Measurements from ENCODE around the gene SLIT1. TPM values are rescaled to one million over a fixed set of nuclear protein-coding genes. Genes with fewer than 3 reads are reported as not detected.

The SLIT1 gene
- total and polyA plus RNA-seq, 12 donors: 0.05 to 0.65 (median 0.15) TPM

DNA sequence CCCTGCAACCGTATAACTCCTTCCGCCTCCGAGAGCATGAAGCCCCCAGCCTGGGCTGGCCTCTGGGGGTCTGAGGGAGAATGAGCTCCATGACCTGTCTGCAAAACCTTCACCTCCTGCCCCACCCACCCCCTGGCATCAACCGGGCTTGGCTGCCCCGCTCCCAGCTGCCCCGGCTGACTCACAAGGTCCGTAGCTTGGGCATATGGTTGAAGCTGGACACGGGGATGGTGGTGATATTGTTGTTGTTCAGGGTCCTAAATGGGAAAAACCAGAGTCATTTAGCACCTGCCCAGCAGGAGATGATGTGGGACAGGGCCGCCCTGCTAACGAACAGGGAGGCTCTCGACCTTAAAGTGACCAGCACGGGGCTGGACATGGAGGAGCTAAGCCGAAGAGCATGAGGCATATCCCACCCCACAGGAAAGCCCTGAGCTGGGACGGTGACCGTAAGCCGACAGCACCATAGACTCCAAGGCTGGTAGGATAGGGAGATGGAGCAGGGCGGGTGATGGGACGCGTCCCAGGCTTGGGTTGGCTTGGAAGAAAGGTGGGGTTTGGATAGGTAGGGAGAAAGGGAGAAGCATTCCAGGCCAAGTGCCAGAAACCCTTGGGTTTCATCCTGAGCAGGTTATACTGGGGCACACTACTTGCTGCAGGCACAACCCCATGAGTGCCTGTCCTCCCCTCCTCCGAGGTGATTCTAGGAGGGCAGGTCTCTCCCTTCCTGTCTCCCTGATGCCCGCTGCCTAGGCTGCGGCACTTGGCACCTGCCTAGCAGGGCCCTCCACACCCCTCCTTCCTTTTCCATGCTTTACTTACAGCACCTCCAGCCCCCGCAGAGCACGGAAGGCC, 121.5 kb downstream of the SLIT1 start:
- Histone ChIP-seq H3K27me3 (no peaks in the 10 kb centered on the region), H3K4me1 (replicated peaks in 1 of 2) (no peaks in the 10 kb centered on the region), H3K36me3 (replicated peaks in 1 of 2) (no peaks in the 10 kb centered on the region), H3K9me3 (replicated peaks in 1 of 3) (no peaks in the 10 kb centered on the region), H3K4me3 (no peak overlapping the region), H3K27ac (no peak overlapping the region)
- TF ChIP-seq, protein P1, sequence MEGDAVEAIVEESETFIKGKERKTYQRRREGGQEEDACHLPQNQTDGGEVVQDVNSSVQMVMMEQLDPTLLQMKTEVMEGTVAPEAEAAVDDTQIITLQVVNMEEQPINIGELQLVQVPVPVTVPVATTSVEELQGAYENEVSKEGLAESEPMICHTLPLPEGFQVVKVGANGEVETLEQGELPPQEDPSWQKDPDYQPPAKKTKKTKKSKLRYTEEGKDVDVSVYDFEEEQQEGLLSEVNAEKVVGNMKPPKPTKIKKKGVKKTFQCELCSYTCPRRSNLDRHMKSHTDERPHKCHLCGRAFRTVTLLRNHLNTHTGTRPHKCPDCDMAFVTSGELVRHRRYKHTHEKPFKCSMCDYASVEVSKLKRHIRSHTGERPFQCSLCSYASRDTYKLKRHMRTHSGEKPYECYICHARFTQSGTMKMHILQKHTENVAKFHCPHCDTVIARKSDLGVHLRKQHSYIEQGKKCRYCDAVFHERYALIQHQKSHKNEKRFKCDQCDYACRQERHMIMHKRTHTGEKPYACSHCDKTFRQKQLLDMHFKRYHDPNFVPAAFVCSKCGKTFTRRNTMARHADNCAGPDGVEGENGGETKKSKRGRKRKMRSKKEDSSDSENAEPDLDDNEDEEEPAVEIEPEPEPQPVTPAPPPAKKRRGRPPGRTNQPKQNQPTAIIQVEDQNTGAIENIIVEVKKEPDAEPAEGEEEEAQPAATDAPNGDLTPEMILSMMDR (IDR thresholded peaks at IDR 0.05): no peak
- no peak for TF ChIP-seq POLR2A (IDR thresholded peaks at IDR 0.05)
- WGBS, 4 donors: 66 to 78% (median 74%) methylated on average over 20 to 24 of the region's 24 CpGs
- DNase-seq: peak in 2 of 7 donors; percentile 8 to 46
- intact Hi-C loops (cut with DNase I): no loop called here

DNA sequence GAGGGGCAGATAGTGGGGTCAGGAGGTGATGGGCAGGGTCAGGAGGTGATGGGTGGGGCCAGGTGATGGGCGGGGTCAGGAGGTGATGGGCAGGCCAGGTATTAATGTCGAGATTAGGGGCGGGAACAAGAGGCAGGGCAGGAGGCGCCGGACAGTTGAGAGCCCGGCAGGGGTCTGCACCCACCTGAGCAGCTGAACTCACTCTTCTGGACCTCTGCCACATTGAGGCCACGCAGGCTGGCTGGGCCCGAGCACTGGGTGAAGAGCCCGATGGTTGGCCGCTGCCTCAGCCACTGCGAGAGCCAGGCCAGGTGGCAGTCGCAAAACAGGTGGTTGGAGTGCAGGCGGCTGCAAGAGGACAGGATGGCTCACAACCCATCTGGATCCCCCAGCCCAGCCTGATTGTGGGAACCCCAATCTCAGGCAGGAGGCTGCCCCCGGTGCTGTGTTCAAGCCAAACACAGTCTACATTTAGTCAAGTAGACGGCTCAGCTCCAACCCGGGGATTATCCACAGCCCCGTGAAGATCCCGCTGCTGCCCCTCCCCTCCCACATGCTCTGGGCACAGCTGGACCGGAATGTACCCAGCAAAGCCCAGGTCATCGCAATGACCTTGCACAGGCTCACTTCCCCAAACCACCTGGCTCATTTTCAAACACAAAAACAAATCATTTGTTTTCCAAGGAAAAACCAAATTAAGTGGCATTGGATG, 122.3 kb downstream of the SLIT1 start:
- intact Hi-C loops (cut with DNase I): no loop called here
- peak in 5 of 7 donors; percentile 25 to 57 (median 29) for DNase-seq

GRCh38 chr10:97062456-97062855, 123.3 kb downstream of the SLIT1 start:
- no peaks in the 10 kb centered on the region for H3K36me3 ChIP-seq (replicated peaks in 1 of 2)
- WGBS, 4 donors: 78 to 93% (median 89%) methylated on average over 2 to 7 of the region's 7 CpGs
- H3K4me3 ChIP-seq: no peak overlapping the region
- no peaks in the 10 kb centered on the region for H3K4me1 ChIP-seq (replicated peaks in 1 of 2)
- DNase-seq: no peak
- TF ChIP-seq POLR2A (IDR thresholded peaks at IDR 0.05): no peak
- TF ChIP-seq, protein P1 (IDR thresholded peaks at IDR 0.05): no peak
- no peaks in the 10 kb centered on the region for H3K9me3 ChIP-seq (replicated peaks in 1 of 3)
- no peaks in the 10 kb centered on the region for H3K27me3 ChIP-seq
- intact Hi-C loops (cut with DNase I): no loop called here
- H3K27ac ChIP-seq: no peak overlapping the region

More for the DNA sequence above, 122.3 kb downstream of the SLIT1 start:
- no peaks in the 10 kb centered on the region for H3K9me3 ChIP-seq (replicated peaks in 1 of 3)
- 60 to 74% (median 67%) methylated on average over 12 to 20 of the region's 20 CpGs for WGBS, 4 donors
- TF ChIP-seq, protein P1 (IDR thresholded peaks at IDR 0.05): no peak
- no peak for TF ChIP-seq POLR2A (IDR thresholded peaks at IDR 0.05)
- no peak overlapping the region for H3K4me3 ChIP-seq
- no peaks in the 10 kb centered on the region for H3K4me1 ChIP-seq (replicated peaks in 1 of 2)
- H3K27ac ChIP-seq: no peak overlapping the region
- H3K36me3 ChIP-seq (replicated peaks in 1 of 2): no peaks in the 10 kb centered on the region
- H3K27me3 ChIP-seq: no peaks in the 10 kb centered on the region

DNA sequence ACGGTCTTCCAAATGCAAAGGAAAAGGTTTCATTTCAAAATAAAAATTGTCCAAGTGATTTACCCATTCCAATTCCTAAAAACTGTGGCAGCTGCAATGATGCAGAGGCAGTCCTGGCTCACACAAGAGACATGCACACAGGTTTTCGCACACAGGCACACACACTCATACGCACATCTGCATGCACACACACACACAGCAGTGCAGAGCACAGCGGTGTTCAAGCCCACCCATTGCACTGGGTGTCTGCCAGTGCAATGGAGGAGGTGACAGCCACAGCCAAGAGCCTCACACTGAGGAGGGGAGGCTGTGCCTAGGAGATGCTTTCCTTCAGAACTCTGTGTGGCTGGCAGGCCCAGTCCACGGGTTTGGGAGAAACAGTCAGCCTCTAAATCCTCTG, 123.7 kb downstream of the SLIT1 start:
- intact Hi-C loops (cut with DNase I): no loop called here
- Histone ChIP-seq H3K9me3 (replicated peaks in 1 of 3) (no peaks in the 10 kb centered on the region), H3K4me3 (no peak overlapping the region), H3K27ac (no peak overlapping the region), H3K4me1 (replicated peaks in 1 of 2) (no peaks in the 10 kb centered on the region), H3K36me3 (replicated peaks in 1 of 2) (no peaks in the 10 kb centered on the region), H3K27me3 (no peaks in the 10 kb centered on the region)
- TF ChIP-seq POLR2A (IDR thresholded peaks at IDR 0.05): no peak
- TF ChIP-seq, protein P1 (IDR thresholded peaks at IDR 0.05): no peak
- WGBS, 4 donors: 76 to 87% (median 82%) methylated on average over 2 to 5 of the region's 5 CpGs
- no peak for DNase-seq

Measured in adrenal gland (tissue), 12 donors.